ENCODE results near the gene XDH.

The XDH gene

DNA sequence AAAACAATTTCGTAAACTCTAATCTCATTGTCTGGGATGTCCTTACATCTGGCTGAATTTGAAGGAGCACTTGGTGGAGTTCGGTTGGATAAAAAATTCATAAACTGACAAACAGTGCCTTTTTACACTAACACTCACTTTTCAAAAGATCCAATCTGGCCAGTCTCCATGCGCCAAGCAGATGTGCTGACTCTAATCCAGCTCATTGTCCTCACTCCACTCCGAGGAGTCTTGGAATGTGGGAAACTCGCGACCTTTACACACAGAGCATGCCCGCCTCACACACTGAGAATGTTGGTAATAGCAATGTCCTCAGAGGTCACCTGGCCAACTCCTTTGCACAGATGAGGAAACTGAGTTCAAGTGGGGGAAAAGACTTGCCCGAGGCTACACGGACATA, 66.8 kb downstream of the XDH start:
- Histone ChIP-seq H3K4me1 (ENCODE audit: control insufficient read depth, low read length) (no peaks in the 10 kb centered on the region), H3K27ac (ENCODE audit: low read depth, low read length) (no peak overlapping the region), H4K20me1 (ENCODE audit: control insufficient read depth, insufficient read depth, low read depth, low read length) (no peaks in the 10 kb centered on the region), H3F3A (ENCODE audit: control insufficient read depth, insufficient read depth) (no peaks in the 10 kb centered on the region), H3K9me2 (replicated peaks; ENCODE audit: control insufficient read depth, low read length) (no peaks in the 10 kb centered on the region), H3K9me3 (ENCODE audit: control insufficient read depth, insufficient read depth, low read length) (no peaks in the 10 kb centered on the region), H3K36me3 (ENCODE audit: control insufficient read depth, low read length) (no peaks in the 10 kb centered on the region), H3K79me2 (ENCODE audit: control insufficient read depth, low read length) (no peaks in the 10 kb centered on the region), H3K4me2 (ENCODE audit: low read length) (no peak overlapping the region), H3K27me3 (ENCODE audit: control insufficient read depth, low read length) (peaks cover 4% of the 10 kb centered on the region; the same call in 1 of the 2 replicates), H3K4me3 (ENCODE audit: low read length) (no peak overlapping the region)
- TF ChIP-seq, protein P1, sequence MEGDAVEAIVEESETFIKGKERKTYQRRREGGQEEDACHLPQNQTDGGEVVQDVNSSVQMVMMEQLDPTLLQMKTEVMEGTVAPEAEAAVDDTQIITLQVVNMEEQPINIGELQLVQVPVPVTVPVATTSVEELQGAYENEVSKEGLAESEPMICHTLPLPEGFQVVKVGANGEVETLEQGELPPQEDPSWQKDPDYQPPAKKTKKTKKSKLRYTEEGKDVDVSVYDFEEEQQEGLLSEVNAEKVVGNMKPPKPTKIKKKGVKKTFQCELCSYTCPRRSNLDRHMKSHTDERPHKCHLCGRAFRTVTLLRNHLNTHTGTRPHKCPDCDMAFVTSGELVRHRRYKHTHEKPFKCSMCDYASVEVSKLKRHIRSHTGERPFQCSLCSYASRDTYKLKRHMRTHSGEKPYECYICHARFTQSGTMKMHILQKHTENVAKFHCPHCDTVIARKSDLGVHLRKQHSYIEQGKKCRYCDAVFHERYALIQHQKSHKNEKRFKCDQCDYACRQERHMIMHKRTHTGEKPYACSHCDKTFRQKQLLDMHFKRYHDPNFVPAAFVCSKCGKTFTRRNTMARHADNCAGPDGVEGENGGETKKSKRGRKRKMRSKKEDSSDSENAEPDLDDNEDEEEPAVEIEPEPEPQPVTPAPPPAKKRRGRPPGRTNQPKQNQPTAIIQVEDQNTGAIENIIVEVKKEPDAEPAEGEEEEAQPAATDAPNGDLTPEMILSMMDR (IDR thresholded peaks at IDR 0.05; ENCODE audit: low read depth, low read length, poor library complexity, severe bottlenecking), result no peak
- TF ChIP-seq EZH2phosphoT487 (IDR thresholded peaks at IDR 0.05; ENCODE audit: borderline replicate concordance, low read length), result no peak

DNA sequence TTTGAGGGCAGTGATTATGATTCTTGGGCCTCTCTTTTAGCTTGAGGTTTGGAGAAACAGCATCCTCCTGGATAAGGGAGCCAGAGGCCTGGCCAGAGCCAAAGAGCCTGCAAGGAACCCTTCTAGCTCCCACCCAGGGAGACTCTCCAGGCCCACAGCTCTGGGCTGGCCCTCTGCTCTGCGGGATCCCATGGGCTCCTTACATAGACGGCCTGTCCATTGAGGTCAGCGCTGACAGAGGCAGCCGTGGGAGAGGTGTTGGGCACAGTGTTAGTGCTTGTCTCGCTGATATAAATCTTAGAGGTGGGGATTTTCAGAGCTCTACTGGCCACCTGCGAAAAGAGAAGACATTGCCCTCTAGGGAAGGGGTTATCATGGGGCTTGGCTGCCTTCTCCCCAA, 67.2 kb downstream of the XDH start:
- no peak overlapping the region for H3K4me3 ChIP-seq (ENCODE audit: low read length)
- no peaks in the 10 kb centered on the region for H3K9me2 ChIP-seq (replicated peaks; ENCODE audit: control insufficient read depth, low read length)
- H3K27ac ChIP-seq (ENCODE audit: low read depth, low read length), result no peak overlapping the region
- no peaks in the 10 kb centered on the region for H3K4me1 ChIP-seq (ENCODE audit: control insufficient read depth, low read length)
- no peak for TF ChIP-seq EZH2phosphoT487 (IDR thresholded peaks at IDR 0.05; ENCODE audit: borderline replicate concordance, low read length)
- TF ChIP-seq, protein P1 (IDR thresholded peaks at IDR 0.05; ENCODE audit: low read depth, low read length, poor library complexity, severe bottlenecking), result no peak
- H3F3A ChIP-seq (ENCODE audit: control insufficient read depth, insufficient read depth), result no peaks in the 10 kb centered on the region
- no peaks in the 10 kb centered on the region for H3K36me3 ChIP-seq (ENCODE audit: control insufficient read depth, low read length)
- H3K27me3 ChIP-seq (ENCODE audit: control insufficient read depth, low read length), result peaks cover 4% of the 10 kb centered on the region; the same call in 1 of the 2 replicates
- no peak overlapping the region for H3K4me2 ChIP-seq (ENCODE audit: low read length)
- H4K20me1 ChIP-seq (ENCODE audit: control insufficient read depth, insufficient read depth, low read depth, low read length), result no peaks in the 10 kb centered on the region
- no peaks in the 10 kb centered on the region for H3K79me2 ChIP-seq (ENCODE audit: control insufficient read depth, low read length)
- no peaks in the 10 kb centered on the region for H3K9me3 ChIP-seq (ENCODE audit: control insufficient read depth, insufficient read depth, low read length)

DNA sequence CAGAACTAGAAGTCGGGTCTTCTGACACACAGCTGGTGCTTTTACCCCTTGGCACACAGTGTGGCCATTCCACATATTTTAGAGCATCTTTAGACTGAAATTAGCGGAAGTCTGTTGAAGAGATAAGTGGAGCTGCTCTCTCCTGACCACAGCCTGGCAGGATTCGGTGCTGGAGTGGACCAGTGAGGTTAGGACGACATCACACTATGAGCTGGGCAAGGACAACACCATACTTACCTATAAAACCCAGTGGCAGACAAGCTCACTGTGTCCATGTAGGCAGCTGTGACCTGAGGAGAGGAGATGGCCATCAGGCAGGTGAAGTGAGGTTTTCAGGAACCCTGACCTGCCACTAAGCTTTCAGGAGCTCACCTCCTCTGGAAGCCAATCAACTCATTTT, 70.1 kb downstream of the XDH start:
- no peak overlapping the region for H3K4me2 ChIP-seq (ENCODE audit: low read length)
- H3F3A ChIP-seq (ENCODE audit: control insufficient read depth, insufficient read depth), result no peaks in the 10 kb centered on the region

GRCh38 chr2:31341351-31341750, 73.2 kb downstream of the XDH start:
- Histone ChIP-seq H3K4me2 (ENCODE audit: low read length) (no peak overlapping the region), H3K27me3 (ENCODE audit: control insufficient read depth, low read length) (no peaks in the 10 kb centered on the region; the same call in 1 of the 2 replicates), H3F3A (ENCODE audit: control insufficient read depth, insufficient read depth) (no peaks in the 10 kb centered on the region), H4K20me1 (ENCODE audit: control insufficient read depth, insufficient read depth, low read depth, low read length) (no peaks in the 10 kb centered on the region), H3K9me2 (replicated peaks; ENCODE audit: control insufficient read depth, low read length) (no peaks in the 10 kb centered on the region), H3K4me1 (ENCODE audit: control insufficient read depth, low read length) (no peaks in the 10 kb centered on the region), H3K27ac (ENCODE audit: low read depth, low read length) (no peak overlapping the region), H3K79me2 (ENCODE audit: control insufficient read depth, low read length) (no peaks in the 10 kb centered on the region), H3K36me3 (ENCODE audit: control insufficient read depth, low read length) (no peaks in the 10 kb centered on the region), H3K4me3 (ENCODE audit: low read length) (no peak overlapping the region), H3K9me3 (ENCODE audit: control insufficient read depth, insufficient read depth, low read length) (no peaks in the 10 kb centered on the region)
- TF ChIP-seq, protein P1 (IDR thresholded peaks at IDR 0.05; ENCODE audit: low read depth, low read length, poor library complexity, severe bottlenecking), result no peak
- TF ChIP-seq EZH2phosphoT487 (IDR thresholded peaks at IDR 0.05; ENCODE audit: borderline replicate concordance, low read length), result no peak

More for the DNA sequence above, 70.1 kb downstream of the XDH start:
- Histone ChIP-seq H3K27ac (ENCODE audit: low read depth, low read length) (no peak overlapping the region), H3K4me3 (ENCODE audit: low read length) (no peak overlapping the region), H3K9me3 (ENCODE audit: control insufficient read depth, insufficient read depth, low read length) (no peaks in the 10 kb centered on the region), H3K9me2 (replicated peaks; ENCODE audit: control insufficient read depth, low read length) (no peaks in the 10 kb centered on the region), H3K36me3 (ENCODE audit: control insufficient read depth, low read length) (no peaks in the 10 kb centered on the region), H4K20me1 (ENCODE audit: control insufficient read depth, insufficient read depth, low read depth, low read length) (no peaks in the 10 kb centered on the region), H3K4me1 (ENCODE audit: control insufficient read depth, low read length) (no peaks in the 10 kb centered on the region), H3K79me2 (ENCODE audit: control insufficient read depth, low read length) (no peaks in the 10 kb centered on the region), H3K27me3 (ENCODE audit: control insufficient read depth, low read length) (no peaks in the 10 kb centered on the region; the same call in 1 of the 2 replicates)
- no peak for TF ChIP-seq EZH2phosphoT487 (IDR thresholded peaks at IDR 0.05; ENCODE audit: borderline replicate concordance, low read length)

Data from DOHH2 (cell line).